HG03025 (cell line): ENCODE results near the gene SPATA1.
A peak's percentile ranks its signal among the peaks of the same experiment; 100 is the strongest.

Experiments used
- ATAC-seq: cut with Tn5 transposase; IDR thresholded peaks from one replicate; pipeline ENCODE4 v1.9.1; 2021; ENCODE audit warnings: mild to moderate bottlenecking, moderate library complexity; ENCODE audit not compliant: unreplicated experiment, low FRiP score

Gene SPATA1

GRCh38 chr1:84508510-84508909 is 2.3 kb downstream of the SPATA1 start:
- ATAC-seq, result no peak

- ATAC-seq, result no peak
Measured at GRCh38 chr1:84509029-84509428, 2.8 kb downstream of the SPATA1 start.

GRCh38 chr1:84510165-84510564 is 4.0 kb downstream of the SPATA1 start:
- ATAC-seq, result no peak

GRCh38 chr1:84510668-84511067 is 4.5 kb downstream of the SPATA1 start:
- ATAC-seq, result no peak

GRCh38 chr1:84524590-84524989 is 18.4 kb downstream of the SPATA1 start:
- no peak for ATAC-seq

- no peak for ATAC-seq
Measured at GRCh38 chr1:84525779-84526178, 19.6 kb downstream of the SPATA1 start.

GRCh38 chr1:84538599-84538998 is 32.4 kb downstream of the SPATA1 start:
- ATAC-seq, result peak; percentile 55

- no peak for ATAC-seq
Measured at GRCh38 chr1:84539972-84540371, 33.8 kb downstream of the SPATA1 start.

GRCh38 chr1:84540759-84541158 is 34.6 kb downstream of the SPATA1 start:
- no peak for ATAC-seq

GRCh38 chr1:84541679-84542078 is 35.5 kb downstream of the SPATA1 start:
- no peak for ATAC-seq

- ATAC-seq, result no peak
Measured at GRCh38 chr1:84550826-84551225, 44.6 kb downstream of the SPATA1 start.

- no peak for ATAC-seq
Measured at GRCh38 chr1:84569216-84569615, 63.0 kb downstream of the SPATA1 start.

- ATAC-seq, result no peak
Measured at GRCh38 chr1:84570436-84571149, 64.4 kb downstream of the SPATA1 start.

GRCh38 chr1:84571150-84571535 is 65.0 kb downstream of the SPATA1 start:
- ATAC-seq, result no peak

GRCh38 chr1:84573481-84573966 is 67.3 kb downstream of the SPATA1 start:
- no peak for ATAC-seq

GRCh38 chr1:84573967-84574842 is 68.0 kb downstream of the SPATA1 start, which contains the start of gene CTBS:
TSS of gene CTBS (minus strand) at chr1:84574440. CDS start at chr1:84574415, 25 bp downstream.
- peak; percentile 92 for ATAC-seq

GRCh38 chr1:84574936-84575335 is 68.8 kb downstream of the SPATA1 start:
- ATAC-seq, result no peak

- no peak for ATAC-seq
Measured at GRCh38 chr1:84581648-84582047, 75.5 kb downstream of the SPATA1 start.

- no peak for ATAC-seq
Measured at GRCh38 chr1:84582802-84583587, 76.8 kb downstream of the SPATA1 start.

- ATAC-seq, result no peak
Measured at GRCh38 chr1:84583648-84584047, 77.5 kb downstream of the SPATA1 start.

GRCh38 chr1:84584126-84584525 is 77.9 kb downstream of the SPATA1 start:
- no peak for ATAC-seq
